Ovary (tissue), 9 donors: ENCODE data around the gene KIF5A. TPM values are rescaled to one million over a fixed set of nuclear protein-coding genes. Genes with fewer than 3 reads are reported as not detected.
A peak's percentile ranks its signal among the peaks of the same experiment; 100 is the strongest.

Source experiments
- DNase-seq, 5 donors: peaks; one replicate each; pipeline ENCODE4 v3.0.0-alpha.2; 2019 to 2020
- H3K27ac ChIP-seq, 2 donors: fragments of 200-600 bp; one replicate each; pipeline versions ENCODE4 v1.5.1 to v1.8.0; 2019 to 2022
- H3K27me3 ChIP-seq: fragments of 200-600 bp; one replicate; pipeline ENCODE4 v1.8.0; 2022
- H3K36me3 ChIP-seq: fragments of 200-600 bp; sonication (generic); one replicate; pipeline ENCODE4 v1.5.1; 2019
- H3K4me1 ChIP-seq: one replicate; pipeline ENCODE4 v1.8.1; 2013; ENCODE audit warnings: mild to moderate bottlenecking, moderate library complexity; ENCODE audit not compliant: insufficient read depth
- H3K4me3 ChIP-seq: fragments of 200-600 bp; sonication (generic); one replicate; pipeline ENCODE4 v1.5.1; 2017
- H3K9me3 ChIP-seq, 2 donors: fragments of 200-600 bp in 1 of 2; sonication (generic) in 1 of 2; one replicate each; pipeline versions ENCODE4 v1.5.1 to v1.8.1; 2013 to 2019; ENCODE audit warnings: mild to moderate bottlenecking in 1 of 2, moderate library complexity in 1 of 2
- CTCF ChIP-seq, 3 donors: fragments of 450-650 bp in 2 of 3; fragments of 200-600 bp in 1 of 3; IDR thresholded peaks; one replicate each; pipeline versions ENCODE4 v1.5.1 to v1.8.0; 2016 to 2022; ENCODE audit warnings: antibody characterized with exemption in 3 of 3, mild to moderate bottlenecking in 1 of 3
- EP300 ChIP-seq: sonication (generic); formaldehyde crosslinking; IDR thresholded peaks from one replicate; pipeline ENCODE4 v1.6.1; 2017; ENCODE audit warnings: antibody characterized with exemption
- POLR2A ChIP-seq: fragments of 450-650 bp; IDR thresholded peaks from one replicate; pipeline ENCODE4 v1.6.1; 2017; ENCODE audit warnings: antibody characterized with exemption, mild to moderate bottlenecking, moderate library complexity
- WGBS, 3 donors: extraction: QIAGEN DNeasy Blood & Tissue Kit in 1 of 3; methylation state at CpG; one replicate each; pipeline versions ENCODE4 v1.1.5 to v1.1.7; 2013 to 2017; 5-methylcytosine and 5-hydroxymethylcytosine counted together
- intact Hi-C, 4 donors: fragments of 100-400 bp; cut with DNase I; formaldehyde crosslinking; loops; one replicate each; pipeline versions ENCODE4 v1.11.0 to v1.15.1; 2022 to 2023
- polyA plus RNA-seq, 2 donors: library from polyadenylated mRNA; stranded (reverse); fragments of 200-250 nt in 1 of 2; fragments of 350-450 nt in 1 of 2; fragmentation: Illumina TruSeq in 1 of 2; extraction: RNeasy Lipid Tissue Mini Kit (QIAGEN cat#74804) in 1 of 2; gene quantifications; one replicate each; pipeline ENCODE4 v1.2.3, GENCODE V29; 2013 to 2014
- total RNA-seq, 7 donors: library from RNA; depleted of rRNA in 2 of 7; stranded (reverse); fragments of >200 nt in 2 of 7; fragmentation: NEBNext Ultra II Directional in 3 of 7; extraction: Animal tissue kit (Norgen Biotek cat#: 25700) in 3 of 7; gene quantifications; one replicate each; pipeline versions ENCODE4 v1.1.0 to v1.2.4, GENCODE V29; 2016 to 2023
- donor health status: DM: no; HTN: no; CAD: no; lungs with moderate emphysema.
- donor health status: DM: no; HTN: no; CAD: no.
- donor health status: Bipolar disorder and iron deficiency.
- donor health status: DM: yes; HTN: yes; CAD: no.
- donor health status: DM: no; HTN: no; CAD: no.
- donor health status: DM: yes; HTN: yes; CAD: no.

The KIF5A gene
- total and polyA plus RNA-seq, 9 donors, result 0.08 to 0.48 (median 0.30) TPM; not detected in 1

DNA sequence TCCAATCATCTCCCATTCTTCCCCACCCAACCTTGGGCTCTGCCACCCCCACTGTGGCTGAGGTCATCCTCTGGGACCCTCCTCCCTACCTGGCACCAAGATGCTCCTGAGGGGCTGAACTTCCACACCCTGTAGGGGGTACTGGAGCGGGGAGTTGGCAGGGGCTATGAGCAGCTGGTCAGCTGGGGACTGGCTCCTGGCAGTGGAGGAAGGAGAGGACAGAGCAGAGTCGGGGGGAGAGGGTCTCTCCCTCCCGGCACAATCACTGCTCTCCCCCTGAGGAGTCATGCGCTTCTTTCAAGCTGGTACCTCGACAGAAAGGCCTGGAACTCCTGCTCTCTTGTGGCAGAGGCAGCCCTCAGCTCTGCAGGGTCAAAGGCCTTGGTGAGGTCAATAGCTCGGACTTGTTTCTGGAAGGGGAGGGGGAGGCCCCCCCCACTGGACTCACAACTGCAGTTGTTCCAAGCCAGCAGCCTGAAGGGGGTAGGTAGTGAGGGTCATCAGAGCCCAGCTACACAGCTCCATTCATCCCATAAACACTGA, 81.1 kb downstream of the KIF5A start:
- Histone ChIP-seq H3K4me1 (peaks cover 8% of the 10 kb centered on the region), H3K27ac (no peak overlapping the region), H3K27me3 (no peaks in the 10 kb centered on the region), H3K36me3 (no peaks in the 10 kb centered on the region), H3K9me3 (no peaks in the 10 kb centered on the region), H3K4me3 (no peak overlapping the region)
- no peak for DNase-seq
- intact Hi-C loops, result no loop called here
- TF ChIP-seq CTCF (IDR thresholded peaks at IDR 0.05) (no peak), POLR2A (no peak), EP300 (no peak)
- WGBS, 3 donors, result 60 to 63% (median 63%) methylated on average over 6 of the region's 6 CpGs

DNA sequence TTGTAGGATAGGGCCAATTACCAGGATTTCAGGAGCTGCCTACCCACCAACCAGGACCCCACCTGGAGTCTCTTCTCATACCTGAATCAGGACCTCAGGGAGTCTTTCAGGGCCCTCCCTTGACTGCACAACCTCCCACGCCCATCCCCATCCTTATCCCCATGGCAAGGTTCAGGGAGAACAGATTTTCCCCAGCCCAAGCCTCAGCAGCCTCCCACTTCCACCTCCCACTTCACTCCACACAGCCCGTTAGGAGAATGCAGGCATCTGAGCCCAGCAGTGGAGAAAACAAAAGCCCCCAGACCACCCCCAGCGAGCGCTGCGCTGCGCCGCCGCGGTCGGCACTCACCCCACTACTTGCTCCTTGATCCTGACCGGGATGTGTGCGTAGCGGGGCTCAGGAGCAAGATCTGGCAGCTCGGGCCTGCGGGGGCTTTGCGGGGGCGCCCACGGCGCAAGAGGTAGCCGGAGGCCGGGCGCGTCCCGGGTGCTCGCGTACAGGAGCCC, 81.8 kb downstream of the KIF5A start:
- no peak overlapping the region for H3K27ac ChIP-seq
- H3K4me1 ChIP-seq, result peaks cover 8% of the 10 kb centered on the region
- no peaks in the 10 kb centered on the region for H3K9me3 ChIP-seq
- no peak for TF ChIP-seq EP300
- TF ChIP-seq CTCF (IDR thresholded peaks at IDR 0.05), result no peak
- TF ChIP-seq POLR2A, result no peak
- peak in 1 of 5 donors; percentile 14 for DNase-seq
- H3K27me3 ChIP-seq, result no peaks in the 10 kb centered on the region
- intact Hi-C loops, result no loop called here
- H3K36me3 ChIP-seq, result no peaks in the 10 kb centered on the region
- 7 to 13% (median 8%) methylated on average over 19 to 26 of the region's 26 CpGs for WGBS, 3 donors
- H3K4me3 ChIP-seq, result peak overlapping the region; percentile 41

GRCh38 chr12:57632073-57632957, 82.5 kb downstream of the KIF5A start:
- peak in 2 of 5 donors; percentile 20 to 25 for DNase-seq
- intact Hi-C loops, result no loop called here
- H3K4me1 ChIP-seq, result peaks cover 8% of the 10 kb centered on the region
- H3K36me3 ChIP-seq, result no peaks in the 10 kb centered on the region
- peak overlapping the region; percentile 41 for H3K4me3 ChIP-seq
- H3K27me3 ChIP-seq, result no peaks in the 10 kb centered on the region
- H3K27ac ChIP-seq, result no peak overlapping the region
- no peak for TF ChIP-seq EP300
- TF ChIP-seq CTCF (IDR thresholded peaks at IDR 0.05), result no peak
- no peak for TF ChIP-seq POLR2A
- no peaks in the 10 kb centered on the region for H3K9me3 ChIP-seq
- 1 to 2% (median 1%) methylated on average over 62 to 67 of the region's 67 CpGs for WGBS, 3 donors

DNA sequence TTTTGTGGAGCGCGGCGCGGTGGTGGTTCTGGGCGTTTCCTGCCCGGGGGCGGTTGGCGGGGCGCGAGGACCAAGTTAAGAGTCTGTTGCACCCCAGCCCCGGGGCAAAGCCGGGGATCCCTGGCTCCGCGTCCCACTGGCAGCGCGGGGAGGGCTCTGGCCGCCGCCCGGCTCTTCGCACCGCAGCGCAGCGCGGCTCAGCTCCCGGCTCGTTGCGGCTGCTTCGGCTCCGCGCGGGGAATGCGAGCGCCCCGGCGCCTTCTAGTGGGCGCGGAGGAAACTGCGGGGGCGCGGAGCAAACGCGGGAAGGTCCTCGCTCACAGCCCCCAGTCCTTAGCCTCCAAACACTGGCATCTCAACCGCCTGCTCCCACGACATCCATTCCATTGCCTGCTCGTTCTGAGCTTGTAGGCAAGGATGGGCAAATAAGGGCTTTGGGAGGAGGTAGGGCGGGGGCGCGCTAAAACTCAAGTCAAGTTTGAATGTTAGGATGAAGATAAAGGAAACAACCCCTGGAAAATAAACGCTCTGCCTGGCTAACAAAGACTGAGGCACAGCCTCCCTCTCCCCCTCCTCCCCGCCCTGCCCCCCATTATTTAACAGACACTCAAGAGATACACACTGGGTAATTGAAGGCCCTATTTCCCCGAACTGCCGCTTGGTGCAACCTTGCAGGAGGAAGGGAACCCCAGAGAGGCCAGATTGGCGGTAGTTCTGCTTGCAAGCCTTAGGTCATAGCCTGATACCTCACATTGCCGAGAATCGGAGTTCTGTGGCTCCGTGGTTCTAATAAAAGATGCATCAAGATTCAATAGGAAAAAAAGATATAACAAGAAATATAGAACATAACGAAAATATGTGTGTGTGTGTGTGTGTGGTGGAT, 83.4 kb downstream of the KIF5A start, which contains the start of gene B4GALNT1:
TSS of gene B4GALNT1 (minus strand) at position 244 of the 883 bp plus-strand sequence. CDS start 1,069 bp downstream, outside the sequence.
- Histone ChIP-seq H3K4me1 (peaks cover 5% of the 10 kb centered on the region), H3K9me3 (no peaks in the 10 kb centered on the region), H3K4me3 (peak within 1 kb of the TSS; percentile 41), H3K27ac (no peak within 1 kb of the TSS), H3K27me3 (no peaks in the 10 kb centered on the region), H3K36me3 (no peaks in the 10 kb centered on the region)
- DNase-seq, result peak in 4 of 5 donors; percentile 47 to 75 (median 58)
- intact Hi-C loops, result no loop called here
- WGBS, 3 donors, result 3 to 5% (median 3%) methylated on average over 39 to 58 of the region's 58 CpGs
- TF ChIP-seq POLR2A, result no peak
- peak; percentile 44 to 82 (median 76) for TF ChIP-seq CTCF (IDR thresholded peaks at IDR 0.05)
